ENCODE measurements around the gene OR51A7. TPM values are rescaled to one million over a fixed set of nuclear protein-coding genes. Genes with fewer than 3 reads are reported as not detected.

The OR51A7 gene
- total and polyA plus RNA-seq, 2 donors (not counting 3 experiments of a cell fraction or from before 2014, with no cell fraction given), result not detected

GRCh38 chr11:4865855-4866254 lies 37.7 kb upstream of the OR51A7 start:
- intact Hi-C loops (cut with micrococcal nuclease) (no loop called here), dilution Hi-C loops (cut with MboI; ENCODE audit: extremely low pct_ligation_motif_present, low sequenced_read_pairs) (no loop called here)
- no peak overlapping the region for H2AFZ ChIP-seq (ENCODE audit: low read depth, low read length)
- no peak overlapping the region for H3K27ac ChIP-seq (ENCODE audit: insufficient read depth, low read depth, low read length)
- ChIA-PET CTCF (no interaction called here), POLR2A (no interaction called here)
- no peak overlapping the region for H3K4me3 ChIP-seq (replicated peaks in 1 of 3; ENCODE audit: insufficient read depth in 1 of 3, low read depth in 1 of 3, low read length in 3 of 3)
- no peak overlapping the region for H3K9ac ChIP-seq (replicated peaks; ENCODE audit: extremely low read depth, insufficient read depth, low read length)
- H3K4me1 ChIP-seq (ENCODE audit: control insufficient read depth, extremely low read depth, insufficient read depth, low read length), result no peaks in the 10 kb centered on the region
- DNase-seq (ENCODE audit: low read depth, low spot score), result no peak
- no peaks in the 10 kb centered on the region for H4K20me1 ChIP-seq (replicated peaks; ENCODE audit: control insufficient read depth, extremely low read depth, insufficient read depth, low read length)
- no peak for FAIRE-seq
- H3K79me2 ChIP-seq (ENCODE audit: control insufficient read depth, insufficient read depth, low read length), result no peaks in the 10 kb centered on the region
- TF ChIP-seq POLR2AphosphoS5 (IDR thresholded peaks at IDR 0.05; ENCODE audit: insufficient read depth, low read depth, low read length) (no peak), GATA2 (IDR thresholded peaks at IDR 0.05; ENCODE audit: insufficient read depth, insufficient read length, low read depth, low read length) (no peak), MYC (IDR thresholded peaks at IDR 0.05; ENCODE audit: low read depth, low read length) (no peak), FOS (IDR thresholded peaks at IDR 0.05; ENCODE audit: borderline replicate concordance, insufficient read depth, low read length) (no peak), JUN (IDR thresholded peaks at IDR 0.05; ENCODE audit: borderline replicate concordance, insufficient read depth, insufficient read length, low read depth) (no peak), CTCF (IDR thresholded peaks at IDR 0.05; ENCODE audit: extremely low read depth in 1 of 2, insufficient read depth in 1 of 2, low read depth in 1 of 2, low read length in 2 of 2) (no peak), MAX (IDR thresholded peaks at IDR 0.05; ENCODE audit: insufficient read depth, insufficient read length) (no peak), EZH2 (IDR thresholded peaks at IDR 0.05; ENCODE audit: borderline replicate concordance, low read depth, low read length, severe bottlenecking) (no peak), POLR2A (IDR thresholded peaks at IDR 0.05; ENCODE audit: low read depth, low read length) (no peak)
- H3K9me3 ChIP-seq (replicated peaks; ENCODE audit: control insufficient read depth, insufficient read depth, low read length), result no peaks in the 10 kb centered on the region
- no TSS peak for BruUV-seq (replicated peaks)
- no peaks in the 10 kb centered on the region for H3K36me3 ChIP-seq (ENCODE audit: control insufficient read depth in 2 of 2, extremely low read depth in 1 of 2, insufficient read depth in 2 of 2, low read length in 2 of 2)
- no peak overlapping the region for H3K4me2 ChIP-seq (ENCODE audit: insufficient read depth, low read length)
- no peaks in the 10 kb centered on the region for H3K9me1 ChIP-seq (replicated peaks; ENCODE audit: control insufficient read depth, extremely low read depth, insufficient read depth, low read length)
- no peaks in the 10 kb centered on the region for H3K27me3 ChIP-seq (ENCODE audit: control insufficient read depth in 2 of 2, insufficient read depth in 2 of 2, low read length in 2 of 2)

Measured in endothelial cell of umbilical vein (primary cell).